GM23338 (cell line): ENCODE measurements around the gene MALRD1. TPM values are rescaled to one million over a fixed set of nuclear protein-coding genes. Genes with fewer than 3 reads are reported as not detected.

Source experiments
- ATAC-seq: fragments of 200-7000 bp; cut with Tn5 transposase; 3 replicates; pipeline ENCODE4 v1.9.1; 2020
- DNase-seq: peaks from one replicate; pipeline ENCODE4 v3.0.0-alpha.2; 2015; ENCODE audit warnings: low spot score
- H2AFZ ChIP-seq: fragments of 200-600 bp; sonication (generic); 2 replicates; pipeline ENCODE4 v1.8.0; 2016; ENCODE audit warnings: antibody characterized with exemption, mild to moderate bottlenecking, moderate library complexity
- H3F3A ChIP-seq: fragments of 200-600 bp; sonication (generic); replicated peaks from 2 replicates; pipeline ENCODE4 v1.8.0; 2017; ENCODE audit warnings: antibody characterized with exemption, mixed run types, low read depth
- H3K27ac ChIP-seq: fragments of 200-600 bp; sonication (generic); 2 replicates; pipeline ENCODE4 v1.6.1; 2016; ENCODE audit warnings: low read depth
- H3K27me3 ChIP-seq: fragments of 200-600 bp; sonication (generic); 2 replicates; pipeline ENCODE4 v1.8.0; 2016; ENCODE audit warnings: mild to moderate bottlenecking, mixed run types, moderate library complexity; ENCODE audit not compliant: insufficient read depth
- H3K36me3 ChIP-seq: fragments of 200-600 bp; sonication (generic); 2 replicates; pipeline ENCODE4 v1.8.0; 2016; ENCODE audit warnings: mild to moderate bottlenecking; ENCODE audit not compliant: insufficient read depth
- H3K4me1 ChIP-seq: fragments of 200-600 bp; sonication (generic); 2 replicates; pipeline ENCODE4 v1.8.0; 2016; ENCODE audit warnings: mild to moderate bottlenecking, moderate library complexity; ENCODE audit not compliant: insufficient read depth
- H3K4me2 ChIP-seq: fragments of 200-600 bp; sonication (generic); 2 replicates; pipeline ENCODE4 v1.7.1; 2017; ENCODE audit warnings: mixed run types
- H3K4me3 ChIP-seq: fragments of 200-600 bp; sonication (generic); 2 replicates; pipeline ENCODE4 v1.6.1; 2016; ENCODE audit warnings: mixed run types
- H3K79me2 ChIP-seq: fragments of 200-600 bp; sonication (generic); replicated peaks from 2 replicates; pipeline ENCODE4 v1.8.0; 2017; ENCODE audit warnings: mild to moderate bottlenecking; ENCODE audit not compliant: insufficient read depth
- H3K9me2 ChIP-seq: fragments of 200-600 bp; sonication (generic); 2 replicates; pipeline ENCODE4 v1.8.0; 2017; ENCODE audit not compliant: insufficient read depth
- H4K20me1 ChIP-seq: fragments of 200-600 bp; sonication (generic); replicated peaks from 2 replicates; pipeline ENCODE4 v1.8.0; 2017; ENCODE audit warnings: mild to moderate bottlenecking; ENCODE audit not compliant: insufficient read depth
- H3K27ac Mint-ChIP-seq: 2 replicates; pipeline ENCODE4 v1.8.0; 2020; ENCODE audit warnings: inconsistent platforms, mild to moderate bottlenecking, moderate library complexity, mixed read lengths
- H3K27me3 Mint-ChIP-seq: 3 replicates; pipeline ENCODE4 v1.8.0; 2022; ENCODE audit warnings: low read depth, mild to moderate bottlenecking, moderate library complexity, mixed read lengths, inconsistent platforms; ENCODE audit not compliant: insufficient read depth, poor library complexity
- H3K36me3 Mint-ChIP-seq: 3 replicates; pipeline ENCODE4 v1.8.0; 2021; ENCODE audit warnings: low read depth, mild to moderate bottlenecking, inconsistent platforms, moderate library complexity, mixed read lengths
- H3K4me1 Mint-ChIP-seq: 3 replicates; pipeline ENCODE4 v1.8.0; 2020; ENCODE audit warnings: mild to moderate bottlenecking, inconsistent platforms, mixed read lengths
- H3K4me3 Mint-ChIP-seq: 3 replicates; pipeline ENCODE4 v1.8.0; 2021; ENCODE audit warnings: moderate library complexity, mild to moderate bottlenecking, inconsistent platforms, mixed read lengths
- H3K9me3 Mint-ChIP-seq: 3 replicates; pipeline ENCODE4 v1.8.0; 2020; ENCODE audit warnings: moderate library complexity, mild to moderate bottlenecking, inconsistent platforms, mixed read lengths
- CREB1 ChIP-seq: fragments of 250-450 bp; sonication (Bioruptor Pico); IDR thresholded peaks from 2 replicates; pipeline ENCODE4 v1.5.0; 2020; ENCODE audit warnings: low read depth, mild to moderate bottlenecking, moderate library complexity
- CTCF ChIP-seq, 2 experiments: fragments of 200-600 bp in 1 of 2; sonication (generic) in 1 of 2; conservative IDR thresholded peaks; 2 replicates each; pipeline versions ENCODE4 v1.5.1 to v1.6.1; 2016 to 2017; ENCODE audit warnings: antibody characterized with exemption in 2 of 2, low read depth in 2 of 2, mild to moderate bottlenecking in 2 of 2, moderate library complexity in 1 of 2
- ETS1 ChIP-seq: IDR thresholded peaks from 2 replicates; pipeline ENCODE4 v1.6.1; 2016; ENCODE audit warnings: antibody characterized with exemption
- EZH2 ChIP-seq: fragments of 200-600 bp; sonication (generic); IDR thresholded peaks from one replicate; pipeline ENCODE4 v1.8.0; 2017; ENCODE audit warnings: antibody characterized with exemption, mild to moderate bottlenecking, low read depth; ENCODE audit not compliant: unreplicated experiment
- EZH2phosphoT487 ChIP-seq: fragments of 200-600 bp; sonication (generic); IDR thresholded peaks from one replicate; pipeline ENCODE4 v1.8.1; 2018; ENCODE audit warnings: antibody characterized with exemption; ENCODE audit not compliant: unreplicated experiment
- JUNB ChIP-seq: IDR thresholded peaks from one replicate; pipeline ENCODE4 v1.6.1; 2016; ENCODE audit warnings: antibody characterized with exemption; ENCODE audit not compliant: unreplicated experiment
- NANOG ChIP-seq: IDR thresholded peaks from 2 replicates; pipeline ENCODE4 v1.6.1; 2016; ENCODE audit warnings: antibody characterized with exemption, borderline replicate concordance
- POLR2AphosphoS5 ChIP-seq: IDR thresholded peaks from 2 replicates; pipeline ENCODE4 v1.6.1; 2016; ENCODE audit warnings: antibody characterized with exemption, low read depth
- REST ChIP-seq: IDR thresholded peaks from one replicate; pipeline ENCODE4 v1.6.1; 2018; ENCODE audit warnings: antibody characterized with exemption; ENCODE audit not compliant: unreplicated experiment
- STAT1 ChIP-seq: IDR thresholded peaks from one replicate; pipeline ENCODE4 v1.6.1; 2016; ENCODE audit warnings: antibody characterized with exemption; ENCODE audit not compliant: unreplicated experiment
- ZNF114 ChIP-seq: fragments of 250-450 bp; sonication (Bioruptor Pico); IDR thresholded peaks from 2 replicates; pipeline ENCODE4 v1.5.0; 2020; ENCODE audit warnings: mild to moderate bottlenecking, moderate library complexity
- ZNF331 ChIP-seq: fragments of 250-450 bp; sonication (Bioruptor Pico); IDR thresholded peaks from 2 replicates; pipeline ENCODE4 v1.5.0; 2020; ENCODE audit warnings: low read depth, mild to moderate bottlenecking, moderate library complexity
- ZNF462 ChIP-seq: fragments of 250-450 bp; sonication (Bioruptor Pico); IDR thresholded peaks from 2 replicates; pipeline ENCODE4 v1.5.0; 2020; ENCODE audit warnings: mild to moderate bottlenecking, moderate library complexity
- polyA plus RNA-seq: library from polyadenylated mRNA; unstranded; fragments of >200 nt; fragmentation: Nextera tagmentation; extraction: Ambion mirVana; gene quantifications from 2 replicates; pipeline ENCODE4 v1.2.1, GENCODE V29; 2016
- total RNA-seq: library from RNA; depleted of rRNA; stranded (reverse); fragments of >200 nt; shearing (Covaris generic); gene quantifications from 2 replicates; pipeline ENCODE4 v1.2.3, GENCODE V29; 2014

The MALRD1 gene
- total and polyA plus RNA-seq, 2 experiments from 2014 or later = 0.42 to 1.9 TPM

- ATAC-seq = no peak
These were observed 48.0 kb downstream of the MALRD1 start for GRCh38 chr10:19096501-19097073.

More at GRCh38 chr10:19096501-19097073, 48.0 kb downstream of the MALRD1 start:
- H3K36me3 Mint-ChIP-seq = no peaks in the 10 kb centered on the region
- H3F3A ChIP-seq = no peaks in the 10 kb centered on the region
- H3K27ac ChIP-seq = no peak overlapping the region
- no peak for TF ChIP-seq ETS1
- TF ChIP-seq CREB1 (CRISPR knock-in tag) = no peak
- TF ChIP-seq CTCF (conservative IDR thresholded peaks at IDR 0.05; ENCODE audit: low read depth in 2 of 2) = no peak
- no peak for TF ChIP-seq ZNF331 (CRISPR knock-in tag)
- no peak for TF ChIP-seq ZNF114 (CRISPR knock-in tag)
- no peak for TF ChIP-seq ZNF462 (CRISPR knock-in tag)
- TF ChIP-seq REST = no peak
- TF ChIP-seq STAT1 = no peak
- no peak for TF ChIP-seq EZH2
- TF ChIP-seq JUNB = no peak
- no peak for TF ChIP-seq EZH2phosphoT487
- TF ChIP-seq NANOG = no peak
- TF ChIP-seq POLR2AphosphoS5 = no peak
- H3K9me2 ChIP-seq = no peaks in the 10 kb centered on the region
- H3K4me3 Mint-ChIP-seq = no peak overlapping the region
- H3K27me3 ChIP-seq = no peaks in the 10 kb centered on the region
- H2AFZ ChIP-seq = peak overlapping the region; percentile 25; the same call in 1 of the 2 replicates
- no peaks in the 10 kb centered on the region for H4K20me1 ChIP-seq
- H3K27ac Mint-ChIP-seq = no peak overlapping the region
- 0 out of 2 replicates have a peak, but pooled peaks cover 4% of the 10 kb centered on the region for H3K36me3 ChIP-seq
- H3K9me3 Mint-ChIP-seq = peaks cover 3% of the 10 kb centered on the region; the same call in 2 of the 3 replicates
- DNase-seq = no peak
- no peak overlapping the region for H3K4me2 ChIP-seq
- no peaks in the 10 kb centered on the region for H3K79me2 ChIP-seq
- no peak overlapping the region for H3K4me3 ChIP-seq
- no peaks in the 10 kb centered on the region for H3K4me1 ChIP-seq
- H3K27me3 Mint-ChIP-seq = peaks cover 2% of the 10 kb centered on the region
- peaks cover 5% of the 10 kb centered on the region for H3K4me1 Mint-ChIP-seq
